HEK293 (cell line): Measurements from ENCODE around the gene P2RX6.

Experiments used
- CTCF ChIA-PET: fragments of 350-600 bp; formaldehyde crosslinking; extraction: SDS; loops from one replicate; lab custom pipeline; 2021; ENCODE audit warnings: antibody characterized with exemption; lab: Yijun Ruan, JAX
- POLR2A ChIA-PET: fragments of 300-600 bp; formaldehyde crosslinking; extraction: SDS; loops from one replicate; lab custom pipeline; 2020; ENCODE audit warnings: antibody characterized with exemption, inconsistent platforms; lab: Yijun Ruan, JAX
- H3K27ac ChIP-seq: fragments of 200-500 bp; sonication (Bioruptor generic); 2 replicates; pipeline ENCODE4 v1.5.1; 2014; ENCODE audit warnings: low read depth, low read length, control low read depth, inconsistent platforms; ENCODE audit errors: extremely low read depth
- H3K36me3 ChIP-seq, 2 experiments: fragments of 200-500 bp in 1 of 2; sonication (Bioruptor generic) in 1 of 2; 1 replicate in 1 of 2; 2 replicates in 1 of 2; pipeline ENCODE4 v1.5.1; 2014 to 2017; ENCODE audit warnings: inconsistent platforms in 2 of 2, low read length in 2 of 2; ENCODE audit not compliant: control insufficient read depth in 2 of 2, insufficient read depth in 1 of 2
- H3K4me1 ChIP-seq: fragments of 200-500 bp; sonication (Bioruptor generic); 2 replicates; pipeline ENCODE4 v1.5.1; 2014; ENCODE audit warnings: mild to moderate bottlenecking, low read length, inconsistent platforms; ENCODE audit not compliant: control insufficient read depth, insufficient read depth
- H3K4me3 ChIP-seq: 2 replicates; pipeline ENCODE4 v1.5.1; 2011; ENCODE audit warnings: low read depth, mild to moderate bottlenecking, control low read depth, low read length, moderate library complexity
- H3K9me3 ChIP-seq: fragments of 200-500 bp; sonication (Bioruptor generic); 2 replicates; pipeline ENCODE4 v1.5.1; 2014; ENCODE audit warnings: low read depth, low read length, inconsistent platforms; ENCODE audit not compliant: control insufficient read depth, insufficient read depth
- ATF2 ChIP-seq: fragments of 450-650 bp; formaldehyde crosslinking; IDR thresholded peaks from 2 replicates; pipeline ENCODE4 v1.5.1; 2016; ENCODE audit warnings: missing biosample characterization, missing genetic modification characterization, low read depth
- BCL11A ChIP-seq: fragments of 450-650 bp; formaldehyde crosslinking; IDR thresholded peaks from 2 replicates; pipeline ENCODE4 v1.5.1; 2016; ENCODE audit warnings: low read depth, missing biosample characterization, missing genetic modification characterization
- BCL6B ChIP-seq: fragments of 450-650 bp; formaldehyde crosslinking; IDR thresholded peaks from 2 replicates; pipeline ENCODE4 v1.5.1; 2017; ENCODE audit warnings: missing biosample characterization, missing genetic modification characterization
- EGR2 ChIP-seq: fragments of 450-650 bp; formaldehyde crosslinking; IDR thresholded peaks from 2 replicates; pipeline ENCODE4 v1.5.1; 2016; ENCODE audit warnings: low read depth, missing biosample characterization, missing genetic modification characterization
- KLF1 ChIP-seq: fragments of 450-650 bp; formaldehyde crosslinking; IDR thresholded peaks from 2 replicates; pipeline ENCODE4 v1.5.1; 2016; ENCODE audit warnings: missing biosample characterization, missing genetic modification characterization
- KLF8 ChIP-seq: fragments of 450-650 bp; formaldehyde crosslinking; IDR thresholded peaks from 2 replicates; pipeline ENCODE4 v1.5.1; 2016; ENCODE audit warnings: missing biosample characterization, missing genetic modification characterization
- PBX3 ChIP-seq: sonication (generic); formaldehyde crosslinking; IDR thresholded peaks from 2 replicates; pipeline ENCODE4 v1.8.1; 2022; ENCODE audit warnings: mild to moderate bottlenecking, moderate library complexity, missing genetic modification reagents
- SP7 ChIP-seq: fragments of 450-650 bp; formaldehyde crosslinking; IDR thresholded peaks from 2 replicates; pipeline ENCODE4 v1.5.1; 2016; ENCODE audit warnings: missing biosample characterization, missing genetic modification characterization
- ZBTB21 ChIP-seq: fragments of 450-650 bp; formaldehyde crosslinking; IDR thresholded peaks from 2 replicates; pipeline ENCODE4 v1.5.1; 2017; ENCODE audit warnings: missing biosample characterization, missing genetic modification characterization
- ZFHX2 ChIP-seq: fragments of 450-650 bp; formaldehyde crosslinking; conservative IDR thresholded peaks from 2 replicates; pipeline ENCODE4 v1.5.1; 2016; ENCODE audit warnings: missing biosample characterization, missing genetic modification characterization
- ZIC2 ChIP-seq: fragments of 450-650 bp; formaldehyde crosslinking; IDR thresholded peaks from 2 replicates; pipeline ENCODE4 v1.5.1; 2016; ENCODE audit warnings: missing biosample characterization, missing genetic modification characterization
- ZNF148 ChIP-seq: fragments of 450-650 bp; formaldehyde crosslinking; IDR thresholded peaks from 2 replicates; pipeline ENCODE4 v1.5.0; 2017; ENCODE audit warnings: missing biosample characterization, missing genetic modification characterization, borderline replicate concordance
- ZNF18 ChIP-seq: fragments of 450-650 bp; formaldehyde crosslinking; IDR thresholded peaks from 2 replicates; pipeline ENCODE4 v1.5.1; 2016; ENCODE audit warnings: missing biosample characterization, missing genetic modification characterization
- ZNF37A ChIP-seq: fragments of 450-650 bp; IDR thresholded peaks from 2 replicates; pipeline ENCODE4 v1.5.1; 2018; ENCODE audit warnings: missing biosample characterization, missing genetic modification characterization
- ZNF433 ChIP-seq: fragments of 450-650 bp; formaldehyde crosslinking; IDR thresholded peaks from 2 replicates; pipeline ENCODE4 v1.5.1; 2016; ENCODE audit warnings: missing biosample characterization, missing genetic modification characterization, low read depth
- ZNF513 ChIP-seq: fragments of 450-650 bp; IDR thresholded peaks from 2 replicates; pipeline ENCODE4 v1.5.1; 2018; ENCODE audit warnings: missing biosample characterization, missing genetic modification characterization
- ZNF596 ChIP-seq: fragments of 450-650 bp; IDR thresholded peaks from 2 replicates; pipeline ENCODE4 v1.5.0; 2018; ENCODE audit warnings: missing biosample characterization, mild to moderate bottlenecking, missing genetic modification characterization, moderate library complexity
- ZNF670 ChIP-seq: fragments of 450-650 bp; formaldehyde crosslinking; IDR thresholded peaks from 2 replicates; pipeline ENCODE4 v1.5.1; 2016; ENCODE audit warnings: missing biosample characterization, missing genetic modification characterization, low read depth
- ZNF677 ChIP-seq: fragments of 450-650 bp; IDR thresholded peaks from 2 replicates; pipeline ENCODE4 v1.5.0; 2018; ENCODE audit warnings: missing biosample characterization, mild to moderate bottlenecking, missing genetic modification characterization, moderate library complexity
- ZNF707 ChIP-seq: fragments of 450-650 bp; formaldehyde crosslinking; IDR thresholded peaks from 2 replicates; pipeline ENCODE4 v1.5.1; 2016; ENCODE audit warnings: missing biosample characterization, missing genetic modification characterization

P2RX6 gene

GRCh38 chr22:20977516-20978170, 37.3 kb upstream of the P2RX6 start (continued):
- TF ChIP-seq ZNF513 (tag by site-specific recombination), result no peak
- no peak for TF ChIP-seq ZNF677
- TF ChIP-seq ZIC2 (tag by site-specific recombination), result no peak
- no peak for TF ChIP-seq BCL6B (tag by site-specific recombination)
- no peak for TF ChIP-seq ZNF596 (tag by site-specific recombination)

GRCh38 chr22:20978419-20978818, 36.5 kb upstream of the P2RX6 start:
- H3K36me3 ChIP-seq, result peaks cover 0 to 2% of the 10 kb centered on the region in 2 experiments; a peak in 1 of 3 replicates
- H3K27ac ChIP-seq, result no peak overlapping the region
- H3K4me1 ChIP-seq, result no peaks in the 10 kb centered on the region
- TF ChIP-seq ZNF37A (tag by site-specific recombination), result no peak
- TF ChIP-seq ZNF707, result peak; percentile 99
- no peak for TF ChIP-seq BCL11A
- no peak overlapping the region for H3K4me3 ChIP-seq
- H3K9me3 ChIP-seq, result no peaks in the 10 kb centered on the region
- POLR2A ChIA-PET, result no interaction called here
- CTCF ChIA-PET, result no interaction called here

GRCh38 chr22:20979243-20979809, 35.6 kb upstream of the P2RX6 start:
- Histone ChIP-seq H3K4me3 (no peak overlapping the region), H3K27ac (no peak overlapping the region), H3K4me1 (no peaks in the 10 kb centered on the region), H3K36me3 (peaks cover 0 to 12% of the 10 kb centered on the region in 2 experiments; a peak in 1 of 3 replicates), H3K9me3 (no peaks in the 10 kb centered on the region)
- ChIA-PET CTCF (no interaction called here), POLR2A (interaction anchor here (0.5 to 3.7 kb wide), 3 partner anchors 8 to 23 kb away, joined by 3 to 80 read pairs (median 4); partner anchors contain the start of gene THAP7)
- TF ChIP-seq ZFHX2, result peak; percentile 72
- no peak for TF ChIP-seq SP7 (tag by site-specific recombination)
- TF ChIP-seq ZNF148 (tag by site-specific recombination), result no peak
- TF ChIP-seq EGR2 (tag by site-specific recombination), result peak; percentile 48; the same call in 1 of the 2 replicates
- TF ChIP-seq ATF2 (tag by site-specific recombination), result peak; percentile 90
- no peak for TF ChIP-seq ZNF18
- TF ChIP-seq ZNF433 (tag by site-specific recombination), result no peak
- TF ChIP-seq ZNF707, result no peak
- no peak for TF ChIP-seq ZNF513 (tag by site-specific recombination)
- TF ChIP-seq KLF1, result no peak
- TF ChIP-seq KLF8 (tag by site-specific recombination), result peak; percentile 28; the same call in 1 of the 2 replicates
- no peak for TF ChIP-seq ZBTB21 (tag by site-specific recombination)
- TF ChIP-seq ZIC2 (tag by site-specific recombination), result peak; percentile 58
- TF ChIP-seq PBX3 (CRISPR knock-in tag), result no peak
- TF ChIP-seq ZNF670 (tag by site-specific recombination), result no peak
